ENCODE results near the gene PTGDR.
A peak's percentile ranks its signal among the peaks of the same experiment; 100 is the strongest.

Gene PTGDR

GRCh38 chr14:52266179-52266578 is 1.3 kb upstream of the PTGDR start:
- DNase-seq: no peak

- DNase-seq: no peak
These were observed 716 bp upstream of the PTGDR start for GRCh38 chr14:52266782-52267181.

GRCh38 chr14:52268279-52269061 is 972 bp downstream of the PTGDR start:
- DNase-seq: no peak

DNA sequence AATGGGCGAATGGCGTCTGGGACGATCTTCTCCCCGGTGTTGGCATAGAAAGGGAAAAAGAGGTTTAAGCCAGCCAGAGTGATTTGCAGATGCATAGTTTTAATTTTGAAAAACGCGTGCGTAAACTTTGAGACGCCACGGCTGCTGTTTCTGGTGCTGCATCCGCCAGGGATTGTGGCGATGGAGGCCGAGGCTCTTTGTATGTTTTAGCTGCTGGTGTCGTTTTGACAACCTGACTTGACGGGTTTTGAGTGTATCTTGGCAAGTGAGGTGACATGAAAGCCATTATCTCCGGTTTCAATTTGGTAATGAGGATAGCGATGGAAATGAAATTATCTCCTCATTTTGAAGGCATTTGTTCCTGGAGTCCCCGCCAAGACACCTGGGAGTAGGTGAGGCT is 1.6 kb downstream of the PTGDR start:
- no peak for DNase-seq

DNA sequence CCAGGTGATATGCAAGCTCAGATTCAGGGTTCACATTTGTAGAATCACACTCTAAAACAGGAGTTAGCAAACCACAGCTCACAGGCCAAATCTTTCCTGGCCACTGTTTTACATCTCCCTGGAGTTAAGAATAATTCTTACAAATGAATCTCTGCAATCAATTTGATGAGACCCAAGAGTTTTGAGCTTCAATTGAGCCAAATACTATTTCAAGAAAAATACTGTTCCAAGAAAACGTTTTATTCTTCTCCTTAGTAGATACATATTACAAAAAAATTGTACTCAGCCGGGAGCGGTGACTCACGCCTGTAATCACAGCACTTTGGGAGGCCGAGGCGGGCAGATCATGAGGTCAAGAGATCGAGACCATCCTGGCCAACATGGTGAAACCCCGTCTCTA is 2.5 kb downstream of the PTGDR start:
- DNase-seq: no peak

DNA sequence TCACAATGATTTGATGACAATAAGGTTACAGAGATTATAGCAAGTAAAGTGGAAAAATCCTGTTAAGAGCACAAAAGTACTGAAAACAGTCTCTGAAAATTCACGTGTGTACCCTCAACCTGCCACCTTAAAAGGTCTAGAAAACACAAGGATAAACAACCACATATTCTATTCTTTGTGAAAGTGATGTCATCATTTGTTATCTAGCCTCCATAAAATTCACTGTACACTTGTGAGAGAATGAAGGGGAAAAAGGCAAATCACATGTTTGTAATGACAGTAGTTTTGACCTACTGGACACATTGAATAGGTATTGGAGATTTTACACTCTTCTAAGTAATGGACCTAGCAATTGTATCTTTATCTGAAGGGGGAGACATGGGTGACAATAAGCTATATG is 4.0 kb downstream of the PTGDR start:
- no peak for DNase-seq

GRCh38 chr14:52272375-52272774 is 4.9 kb downstream of the PTGDR start:
- no peak for DNase-seq

DNA sequence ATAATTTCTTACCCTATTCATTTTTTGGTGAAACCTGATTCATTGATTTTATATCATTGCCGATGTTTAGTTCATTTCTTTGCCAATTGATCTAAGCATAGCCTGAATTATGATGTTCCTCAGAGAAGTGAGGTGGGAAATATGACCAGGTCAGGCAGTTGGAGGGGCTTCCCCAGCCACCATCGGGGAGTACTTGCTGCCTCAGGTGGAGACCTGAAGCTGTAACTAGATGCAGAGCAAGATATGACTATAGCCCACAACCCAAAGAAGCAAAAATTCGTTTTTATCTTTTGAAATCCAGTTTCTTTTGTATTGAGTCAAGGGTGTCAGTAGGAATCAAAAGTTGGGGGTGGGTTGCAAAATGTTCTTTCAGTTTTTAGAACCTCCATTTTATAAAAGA is 7.9 kb downstream of the PTGDR start:
- no peak for DNase-seq

DNA sequence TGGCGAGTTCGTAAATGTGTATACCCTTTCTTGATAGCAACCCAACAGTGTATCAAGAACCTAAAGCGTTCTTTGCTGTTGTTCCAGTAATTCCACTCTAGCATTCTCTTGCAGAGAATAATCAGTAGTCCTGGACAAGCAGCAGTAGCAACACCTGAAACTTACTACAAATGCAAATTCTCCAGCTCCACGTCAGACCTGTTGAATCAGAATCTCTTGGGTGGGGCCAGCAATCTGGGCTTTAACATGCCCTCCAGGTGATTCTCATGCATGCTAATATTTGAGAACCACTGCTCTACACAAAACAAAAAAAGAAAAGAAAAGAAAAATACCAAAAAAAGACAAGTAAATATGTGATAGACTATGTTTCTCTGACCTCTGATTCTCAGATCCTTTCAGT is 10.1 kb downstream of the PTGDR start:
- no peak for DNase-seq

GRCh38 chr14:52279408-52279807 is 11.9 kb downstream of the PTGDR start:
- no peak for DNase-seq

DNA sequence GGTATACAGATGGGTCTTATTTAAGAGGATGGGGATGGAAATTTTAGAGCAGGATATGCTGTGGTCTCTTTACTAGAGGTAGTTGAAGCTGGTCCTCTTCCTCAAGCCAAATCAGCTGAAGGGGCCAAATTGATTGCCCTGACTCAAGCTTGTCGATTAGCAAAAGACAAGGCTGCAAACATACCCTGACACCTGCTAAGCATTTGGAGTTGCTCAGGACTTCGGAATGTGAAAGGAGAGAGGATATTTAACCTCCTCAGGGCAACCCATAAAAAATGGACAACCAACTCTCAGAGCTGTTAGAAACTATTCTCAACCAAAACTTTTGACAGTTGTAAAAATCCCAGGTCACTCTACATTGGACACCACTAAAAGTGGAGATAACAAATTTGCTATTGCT is 15.6 kb downstream of the PTGDR start:
- DNase-seq: no peak

- no peak for DNase-seq
These were observed 19.5 kb downstream of the PTGDR start for GRCh38 chr14:52286661-52287649.

GRCh38 chr14:52296378-52296777 is 28.9 kb downstream of the PTGDR start:
- DNase-seq: no peak

DNA sequence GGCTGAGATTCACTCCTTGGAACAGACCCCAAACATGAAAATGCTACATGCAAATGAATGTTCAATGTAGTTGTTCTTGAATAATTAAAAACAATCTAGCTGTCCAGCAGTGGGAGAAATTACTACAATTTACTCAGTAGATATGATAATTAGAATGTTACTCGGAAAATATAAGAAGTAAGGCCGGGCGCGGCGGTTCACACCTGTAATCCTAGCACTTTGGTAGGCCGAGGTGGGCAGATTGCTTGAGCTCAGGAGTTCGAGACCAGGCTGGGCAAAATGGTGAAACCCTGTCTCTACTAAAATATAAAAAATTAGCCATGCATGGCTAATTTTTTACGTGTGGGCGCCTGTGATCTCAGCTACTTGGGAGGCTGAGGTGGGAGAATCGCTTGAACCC is 31.3 kb downstream of the PTGDR start:
- no peak for DNase-seq

- peak; percentile 68 for DNase-seq
These were observed 32.3 kb downstream of the PTGDR start for GRCh38 chr14:52299692-52300278.

DNA sequence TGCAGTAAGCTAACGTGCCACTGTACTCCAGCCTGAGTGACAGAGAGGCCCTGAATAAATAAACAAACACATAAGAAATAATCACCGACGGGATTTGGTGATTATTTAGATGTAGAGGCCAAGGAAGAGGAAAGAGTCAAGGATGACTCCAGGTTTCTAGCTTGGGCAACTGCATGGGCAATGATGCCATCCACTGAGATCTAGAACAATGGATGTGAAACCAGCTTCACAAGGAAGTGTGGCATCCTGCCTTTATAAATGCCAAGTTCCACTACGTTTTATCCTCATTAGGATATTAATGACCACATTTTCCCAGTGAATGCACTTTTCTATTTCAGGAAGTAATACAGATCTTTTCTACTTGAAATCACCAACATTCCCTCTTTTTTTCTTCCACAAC is 35.7 kb downstream of the PTGDR start:
- no peak for DNase-seq

DNA sequence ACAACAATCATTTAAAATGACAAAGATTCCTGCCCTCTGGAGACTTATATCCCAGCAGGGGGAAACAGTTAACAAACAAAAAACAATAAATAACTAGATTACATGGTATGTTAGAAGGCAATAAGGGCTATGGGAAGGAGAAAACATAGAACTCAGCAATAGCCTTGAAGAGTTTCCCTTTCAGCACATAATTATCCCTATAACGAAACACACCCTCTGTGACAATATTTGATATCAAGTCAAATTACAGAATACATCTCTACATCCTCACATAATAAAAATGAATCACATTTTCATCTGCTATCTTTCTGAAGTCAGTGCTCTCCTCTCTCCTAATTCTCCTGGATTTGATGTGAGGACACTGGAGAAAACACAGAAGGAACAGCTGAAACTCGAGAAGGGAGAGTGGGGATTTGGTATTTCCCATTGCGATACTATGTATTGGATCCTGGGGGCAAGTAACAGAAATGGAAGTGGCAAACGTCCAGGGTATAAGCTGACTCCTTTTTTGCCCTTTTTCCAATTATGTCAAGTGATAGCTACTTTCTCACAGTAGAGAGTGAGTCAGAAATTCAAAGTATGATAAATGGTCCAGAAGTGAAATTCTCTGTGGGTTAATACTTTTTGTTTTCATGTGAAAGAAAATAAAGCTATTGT is 36.9 kb downstream of the PTGDR start:
- DNase-seq: no peak

GRCh38 chr14:52305014-52305413 is 37.5 kb downstream of the PTGDR start:
- DNase-seq: no peak

DNA sequence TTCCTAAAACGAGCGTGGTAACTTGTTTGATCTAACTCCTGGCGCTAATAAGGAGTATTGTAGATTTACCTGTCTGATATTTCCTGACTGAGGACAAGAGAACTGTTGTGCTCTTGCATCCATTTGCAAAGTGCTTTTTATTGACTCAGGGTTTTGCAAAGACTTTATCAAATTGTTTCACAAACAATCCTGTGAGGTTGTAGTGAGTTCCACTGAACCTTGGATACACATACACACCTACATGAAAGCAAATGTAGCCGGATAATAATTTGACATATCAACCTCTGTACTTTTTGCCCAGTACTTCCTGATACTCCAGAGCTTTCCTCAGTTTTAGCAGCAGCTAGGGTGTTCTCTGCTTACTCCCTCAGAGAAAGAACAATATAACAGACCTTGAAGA is 39.9 kb downstream of the PTGDR start:
- DNase-seq: no peak

DNA sequence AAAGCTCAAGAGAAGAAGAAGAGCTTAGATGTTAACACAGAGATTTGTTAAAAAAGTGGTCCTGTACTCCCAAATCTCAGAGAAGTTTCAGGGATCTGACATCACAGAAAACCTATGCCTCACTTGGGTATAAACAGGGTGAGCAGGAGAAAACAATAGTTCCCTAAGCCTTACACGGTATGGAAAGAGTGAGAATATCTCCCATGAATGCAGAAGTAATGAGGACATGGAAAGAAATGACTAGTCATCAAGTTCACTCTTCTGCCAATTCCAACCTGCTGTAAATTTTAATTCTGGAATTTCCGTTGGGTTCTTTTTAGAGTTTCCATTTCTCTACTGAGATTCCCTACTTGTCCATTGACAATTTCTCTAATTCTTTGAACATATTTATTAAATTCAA is 40.4 kb downstream of the PTGDR start:
- DNase-seq: no peak

DNA sequence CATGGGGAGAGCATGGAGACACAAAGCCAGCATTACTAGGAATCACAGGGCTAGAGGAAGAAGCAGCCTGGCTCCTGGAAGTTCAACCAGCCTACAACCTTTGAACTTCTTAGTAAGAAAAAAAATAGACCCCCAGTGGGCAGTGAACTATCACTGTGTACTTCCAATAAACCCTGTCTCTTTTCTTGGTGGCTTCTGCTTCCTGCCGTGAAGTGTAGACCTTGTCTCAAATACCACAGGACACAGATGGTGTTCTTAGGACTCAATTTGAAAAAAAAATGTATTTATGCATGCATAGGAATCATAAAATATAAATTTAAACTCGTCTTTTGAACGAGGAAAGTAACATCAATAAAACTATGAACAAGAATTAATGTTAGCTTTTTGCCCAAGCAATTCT is 43.0 kb downstream of the PTGDR start:
- DNase-seq: no peak

DNA sequence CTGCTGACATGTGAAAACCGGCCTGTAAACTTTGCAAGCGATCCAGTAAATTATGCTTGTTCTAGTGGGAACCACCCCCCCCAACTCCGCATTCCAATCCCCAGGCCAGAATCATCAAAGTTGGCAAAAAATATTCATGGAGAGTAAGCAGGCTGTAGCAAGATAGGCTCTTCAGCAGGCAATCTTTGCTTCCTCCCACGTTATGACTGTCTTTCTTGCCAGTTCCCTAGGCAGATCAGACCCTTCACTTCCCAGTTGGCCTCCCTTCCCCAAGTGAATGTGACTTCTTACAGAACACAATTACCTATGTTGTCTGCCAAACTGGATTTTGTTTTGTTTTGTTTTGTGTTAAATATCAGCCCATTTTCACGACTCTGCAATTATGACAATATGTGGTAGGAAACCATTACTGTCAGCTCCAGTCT is 45.4 kb downstream of the PTGDR start:
- no peak for DNase-seq

DNA sequence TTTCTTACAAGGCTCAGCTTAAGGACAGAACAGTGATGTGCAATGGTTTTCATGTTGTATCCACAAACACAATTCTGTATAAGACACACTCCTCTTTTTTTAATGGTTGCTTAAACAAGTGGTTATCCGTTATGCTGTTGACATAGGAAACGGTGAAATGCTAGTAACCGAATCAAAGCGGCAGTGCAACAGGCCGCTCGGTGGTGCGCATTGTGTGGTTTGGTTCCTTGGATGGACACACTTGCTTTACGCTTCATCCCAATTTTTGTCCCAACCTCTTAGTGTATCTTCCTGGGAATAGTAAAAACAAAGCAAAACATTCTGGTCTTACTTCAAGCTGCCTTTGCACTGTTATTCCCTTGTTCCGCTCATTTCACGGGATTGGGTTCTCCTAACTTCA is 46.0 kb downstream of the PTGDR start:
- DNase-seq: no peak
